Right renal pelvis (tissue), 4 donors: Measurements from ENCODE around the gene OGT. TPM values are rescaled to one million over a fixed set of nuclear protein-coding genes. Genes with fewer than 3 reads are reported as not detected.
"Not testable (repeated sequence)": the region's sequence is repeated elsewhere in the genome, so short reads cannot be mapped to it uniquely, and the experiment has no call there.

Experiments
- DNase-seq, 4 donors: peaks; one replicate each; pipeline ENCODE4 v3.0.0-alpha.2; 2013; ENCODE audit warnings: low read depth in 4 of 4, low spot score in 3 of 4, missing footprints in 1 of 4
- polyA plus RNA-seq, 4 donors: library from polyadenylated mRNA; unstranded; fragments of 120-200 nt; gene quantifications; one replicate each; pipeline ENCODE4 v1.2.1, GENCODE V29; 2013; ENCODE audit not compliant: insufficient read length in 4 of 4

The OGT gene
- polyA plus RNA-seq, 4 donors, result 163 to 223 (median 194) TPM

GRCh38 chrX:71579136-71579989 lies 46.5 kb downstream of the OGT start:
- DNase-seq, result no peak

- DNase-seq, result no peak
Observed at GRCh38 chrX:71579990-71580380, 47.1 kb downstream of the OGT start.

- no peak for DNase-seq
Observed at GRCh38 chrX:71581210-71581609, 48.3 kb downstream of the OGT start.

- DNase-seq, result no peak
Observed at GRCh38 chrX:71586929-71587328, 54.0 kb downstream of the OGT start.

GRCh38 chrX:71593210-71593609 lies 60.3 kb downstream of the OGT start:
- not testable (repeated sequence) for DNase-seq

GRCh38 chrX:71599965-71600364 lies 67.1 kb downstream of the OGT start:
- no peak for DNase-seq

- DNase-seq, result no peak
Observed at GRCh38 chrX:71603618-71604017, 70.7 kb downstream of the OGT start.

GRCh38 chrX:71604141-71604540 lies 71.2 kb downstream of the OGT start:
- DNase-seq, result no peak

GRCh38 chrX:71604796-71605568 lies 72.1 kb downstream of the OGT start:
- no peak for DNase-seq

GRCh38 chrX:71606536-71607216 lies 73.8 kb downstream of the OGT start:
- no peak for DNase-seq

- DNase-seq, result no peak
Observed at GRCh38 chrX:71607488-71607887, 74.6 kb downstream of the OGT start.

- no peak for DNase-seq
Observed at GRCh38 chrX:71609095-71609750, 76.3 kb downstream of the OGT start.

GRCh38 chrX:71611736-71612135 lies 78.8 kb downstream of the OGT start:
- not testable (repeated sequence) for DNase-seq

- no peak for DNase-seq
Observed at GRCh38 chrX:71612256-71612655, 79.4 kb downstream of the OGT start.

- DNase-seq, result no peak
Observed at GRCh38 chrX:71615056-71615455, 82.2 kb downstream of the OGT start.

- DNase-seq, result no peak
Observed at GRCh38 chrX:71615954-71616353, 83.0 kb downstream of the OGT start.

- DNase-seq, result no peak
Observed at GRCh38 chrX:71616672-71617529, 84.0 kb downstream of the OGT start.

- DNase-seq, result no peak
Observed at GRCh38 chrX:71617742-71618141, 84.8 kb downstream of the OGT start.

GRCh38 chrX:71618303-71618721 lies 85.4 kb downstream of the OGT start, which contains the start of gene CXCR3:
TSS of gene CXCR3 (minus strand) at chrX:71618511. CDS start at chrX:71618449, 62 bp downstream.
- no peak for DNase-seq

- no peak for DNase-seq
Observed at GRCh38 chrX:71618787-71619186, 85.9 kb downstream of the OGT start.
